ENCODE measurements around the gene GRB7. TPM values are rescaled to one million over a fixed set of nuclear protein-coding genes. Genes with fewer than 3 reads are reported as not detected.

Gene GRB7
- total and polyA plus RNA-seq, 9 of the 15 experiments (the other 6 are each of a cell fraction or from before 2014, with no cell fraction given): 0.04 to 6.2 (median 2.2) TPM

GRCh38 chr17:39722965-39723848 is 14.5 kb upstream of the GRB7 start:
- peak; percentile 99 for FAIRE-seq
- H4K20me1 ChIP-seq (replicated peaks; ENCODE audit: control insufficient read depth, insufficient read depth, low read length): no peaks in the 10 kb centered on the region
- H3K27ac ChIP-seq (ENCODE audit: extremely low read depth, low read depth, low read length): peak overlapping the region; percentile 76
- WGBS (ENCODE audit: insufficient coverage, low coverage, missing lambda C conversion rate): 12% methylated on average over 30 of the region's 34 CpGs
- in situ Hi-C loops (cut with MboI) (no loop called here), intact Hi-C loops (cut with micrococcal nuclease) (no loop called here)
- H2AFZ ChIP-seq (ENCODE audit: low read depth, low read length): peak overlapping the region; percentile 93
- peak overlapping the region; percentile 88 for H3K4me2 ChIP-seq (ENCODE audit: insufficient read depth, low read length)
- BruUV-seq (replicated peaks): no TSS peak
- no peaks in the 10 kb centered on the region for H3K9me1 ChIP-seq (ENCODE audit: control insufficient read depth, insufficient read depth, low read length)
- H3K9me3 ChIP-seq (replicated peaks; ENCODE audit: control insufficient read depth, insufficient read depth, low read depth, low read length): no peaks in the 10 kb centered on the region
- peaks cover 8% of the 10 kb centered on the region; the same call in 1 of the 3 replicates for H3K36me3 ChIP-seq (ENCODE audit: control insufficient read depth, insufficient read depth, low read length)
- peak overlapping the region; percentile 65 to 95 for H3K9ac ChIP-seq (ENCODE audit: insufficient read depth in 1 of 2, low read depth in 2 of 2, low read length in 2 of 2)
- no peaks in the 10 kb centered on the region for H3K27me3 ChIP-seq (ENCODE audit: control insufficient read depth in 2 of 2, insufficient read depth in 2 of 2, low read length in 2 of 2)
- peak; percentile 93 to 96 (median 96) for DNase-seq (ENCODE audit: extremely low read depth in 1 of 4, low spot score in 3 of 4)
- POLR2A ChIA-PET: interaction anchor here (0.6 to 1.6 kb wide), 10 partner anchors 12 to 101 kb away, joined by 3 to 6 read pairs (median 4); partner anchors contain the start of gene PGAP3
- CTCF ChIA-PET (ENCODE audit: low intra/inter-chr PET ratio): no interaction called here
- no peaks in the 10 kb centered on the region for H3K79me2 ChIP-seq (ENCODE audit: control insufficient read depth, insufficient read depth, low read length)
- H3K4me3 ChIP-seq: peak overlapping the region; percentile 53
- H3K4me1 ChIP-seq (replicated peaks in 1 of 2; ENCODE audit: control insufficient read depth in 2 of 2, insufficient read depth in 2 of 2, low read length in 2 of 2): peaks cover 6 to 43% of the 10 kb centered on the region in 2 experiments; a peak in 4 of 5 replicates
- peak; percentile 97 for ATAC-seq
- TF ChIP-seq, protein P1, sequence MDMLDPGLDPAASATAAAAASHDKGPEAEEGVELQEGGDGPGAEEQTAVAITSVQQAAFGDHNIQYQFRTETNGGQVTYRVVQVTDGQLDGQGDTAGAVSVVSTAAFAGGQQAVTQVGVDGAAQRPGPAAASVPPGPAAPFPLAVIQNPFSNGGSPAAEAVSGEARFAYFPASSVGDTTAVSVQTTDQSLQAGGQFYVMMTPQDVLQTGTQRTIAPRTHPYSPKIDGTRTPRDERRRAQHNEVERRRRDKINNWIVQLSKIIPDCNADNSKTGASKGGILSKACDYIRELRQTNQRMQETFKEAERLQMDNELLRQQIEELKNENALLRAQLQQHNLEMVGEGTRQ (CRISPR knock-in tag; IDR thresholded peaks at IDR 0.05): no peak
- TF ChIP-seq PPARD (CRISPR knock-in tag; IDR thresholded peaks at IDR 0.05) (no peak), MYNN (IDR thresholded peaks at IDR 0.05) (peak; percentile 28; the same call in 1 of the 2 replicates), MYNN (CRISPR knock-in tag; IDR thresholded peaks at IDR 0.05) (no peak), CREM (IDR thresholded peaks at IDR 0.05; ENCODE audit: low read depth) (peak; percentile 40; the same call in 1 of the 2 replicates), ZNF780A (CRISPR knock-in tag; IDR thresholded peaks at IDR 0.05) (no peak), MBD2 (IDR thresholded peaks at IDR 0.05; ENCODE audit: borderline replicate concordance, low read depth) (peak; percentile 21; the same call in 1 of the 2 replicates), KLF1 (tag; IDR thresholded peaks at IDR 0.05) (peak; percentile 89), TAF9B (IDR thresholded peaks at IDR 0.05; ENCODE audit: partially characterized antibody) (peak; percentile 63), ETV5 (CRISPR knock-in tag; IDR thresholded peaks at IDR 0.05; ENCODE audit: low read depth) (no peak), SUPT5H (IDR thresholded peaks at IDR 0.05) (peak; percentile 89), ZFP36 (IDR thresholded peaks at IDR 0.05; ENCODE audit: low read depth, low read length, partially characterized antibody) (peak; percentile 70), SOX6 (IDR thresholded peaks at IDR 0.05) (no peak), ZNF431 (CRISPR knock-in tag; IDR thresholded peaks at IDR 0.05) (no peak), SMAD1 (IDR thresholded peaks at IDR 0.05; ENCODE audit: low read depth, low read length, partially characterized antibody) (peak; percentile 23), HNRNPUL1 (IDR thresholded peaks at IDR 0.05; ENCODE audit: low read length) (no peak), RBM25 (IDR thresholded peaks at IDR 0.05; ENCODE audit: low read depth, low read length, severe bottlenecking) (peak; percentile 67), CCNT2 (IDR thresholded peaks at IDR 0.05; ENCODE audit: borderline replicate concordance, extremely low read depth, insufficient read length, low read depth, low read length) (peak; percentile 28), ZNF232 (CRISPR knock-in tag; IDR thresholded peaks at IDR 0.05) (no peak), MBD1 (CRISPR knock-in tag; IDR thresholded peaks at IDR 0.05) (no peak)
- TF ChIP-seq, protein P2, sequence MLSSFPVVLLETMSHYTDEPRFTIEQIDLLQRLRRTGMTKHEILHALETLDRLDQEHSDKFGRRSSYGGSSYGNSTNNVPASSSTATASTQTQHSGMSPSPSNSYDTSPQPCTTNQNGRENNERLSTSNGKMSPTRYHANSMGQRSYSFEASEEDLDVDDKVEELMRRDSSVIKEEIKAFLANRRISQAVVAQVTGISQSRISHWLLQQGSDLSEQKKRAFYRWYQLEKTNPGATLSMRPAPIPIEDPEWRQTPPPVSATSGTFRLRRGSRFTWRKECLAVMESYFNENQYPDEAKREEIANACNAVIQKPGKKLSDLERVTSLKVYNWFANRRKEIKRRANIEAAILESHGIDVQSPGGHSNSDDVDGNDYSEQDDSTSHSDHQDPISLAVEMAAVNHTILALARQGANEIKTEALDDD (IDR thresholded peaks at IDR 0.05): no peak

Measured in K562 (cell line).